HG03439 (cell line): ENCODE data around the gene CCBE1.
"Not testable (repeated sequence)": the region's sequence is repeated elsewhere in the genome, so short reads cannot be mapped to it uniquely, and the experiment has no call there.

Source experiments
- ATAC-seq: cut with Tn5 transposase; IDR thresholded peaks from one replicate; pipeline ENCODE4 v1.9.1; 2021; ENCODE audit warnings: mild to moderate bottlenecking, moderate library complexity; ENCODE audit not compliant: unreplicated experiment

The CCBE1 gene

GRCh38 chr18:59658941-59659340 lies 38.3 kb downstream of the CCBE1 start:
- no peak for ATAC-seq

GRCh38 chr18:59657012-59657411 lies 40.2 kb downstream of the CCBE1 start:
- ATAC-seq = peak; percentile 64

- ATAC-seq = no peak
Observed at GRCh38 chr18:59656373-59656887, 40.8 kb downstream of the CCBE1 start.

GRCh38 chr18:59655676-59656075 lies 41.5 kb downstream of the CCBE1 start:
- no peak for ATAC-seq

GRCh38 chr18:59651071-59651470 lies 46.2 kb downstream of the CCBE1 start:
- ATAC-seq = no peak

GRCh38 chr18:59650266-59650820 lies 46.9 kb downstream of the CCBE1 start:
- no peak for ATAC-seq

GRCh38 chr18:59649591-59649990 lies 47.6 kb downstream of the CCBE1 start:
- no peak for ATAC-seq

GRCh38 chr18:59648469-59648868 lies 48.8 kb downstream of the CCBE1 start:
- not testable (repeated sequence) for ATAC-seq

- no peak for ATAC-seq
Observed at GRCh38 chr18:59646963-59647307, 50.3 kb downstream of the CCBE1 start.

- no peak for ATAC-seq
Observed at GRCh38 chr18:59646228-59646962, 50.8 kb downstream of the CCBE1 start.

- no peak for ATAC-seq
Observed at GRCh38 chr18:59643740-59644139, 53.5 kb downstream of the CCBE1 start.

GRCh38 chr18:59640721-59641120 lies 56.5 kb downstream of the CCBE1 start:
- no peak for ATAC-seq

- no peak for ATAC-seq
Observed at GRCh38 chr18:59639821-59640220, 57.4 kb downstream of the CCBE1 start.

- ATAC-seq = no peak
Observed at GRCh38 chr18:59639136-59639535, 58.1 kb downstream of the CCBE1 start.

GRCh38 chr18:59633961-59634485 lies 63.2 kb downstream of the CCBE1 start:
- no peak for ATAC-seq

- no peak for ATAC-seq
Observed at GRCh38 chr18:59633317-59633716, 63.9 kb downstream of the CCBE1 start.

- ATAC-seq = no peak
Observed at GRCh38 chr18:59631583-59632181, 65.5 kb downstream of the CCBE1 start.

- no peak for ATAC-seq
Observed at GRCh38 chr18:59629894-59630293, 67.3 kb downstream of the CCBE1 start.

- no peak for ATAC-seq
Observed at GRCh38 chr18:59628995-59629394, 68.2 kb downstream of the CCBE1 start.

- no peak for ATAC-seq
Observed at GRCh38 chr18:59627414-59627813, 69.8 kb downstream of the CCBE1 start.

GRCh38 chr18:59624369-59624765 lies 72.9 kb downstream of the CCBE1 start:
- no peak for ATAC-seq
